Stomach (tissue), 9 donors: ENCODE measurements around the gene ADAM22. TPM values are rescaled to one million over a fixed set of nuclear protein-coding genes. Genes with fewer than 3 reads are reported as not detected.

Source experiments
- DNase-seq, 2 donors: peaks; one replicate each; pipeline versions ENCODE4 v3.0.0 to v3.0.0-alpha.2; 2013 to 2019
- H3K27ac ChIP-seq, 5 donors: fragments of 200-600 bp in 4 of 5; sonication (generic) in 4 of 5; one replicate each; pipeline ENCODE4 v1.5.1; 2013 to 2019; ENCODE audit warnings: mild to moderate bottlenecking in 1 of 5, moderate library complexity in 1 of 5
- H3K27me3 ChIP-seq, 3 donors: fragments of 200-600 bp; sonication (generic); one replicate each; pipeline ENCODE4 v1.5.1; 2017 to 2019; ENCODE audit warnings: mixed run types in 1 of 3
- H3K36me3 ChIP-seq, 4 donors: fragments of 200-600 bp; sonication (generic); 1 replicate in 3 of 4; 2 replicates in 1 of 4; pipeline ENCODE4 v1.5.1; 2016 to 2019
- H3K4me1 ChIP-seq, 4 donors: fragments of 200-600 bp; sonication (generic); one replicate each; pipeline ENCODE4 v1.5.1; 2016 to 2019
- H3K4me3 ChIP-seq, 4 donors: fragments of 200-600 bp; sonication (generic) in 3 of 4; one replicate each; pipeline ENCODE4 v1.5.1; 2016 to 2019; ENCODE audit warnings: mild to moderate bottlenecking in 1 of 4
- H3K9me3 ChIP-seq, 4 donors: fragments of 200-600 bp; sonication (generic); one replicate each; pipeline ENCODE4 v1.5.1; 2016 to 2019
- EP300 ChIP-seq: sonication (generic); formaldehyde crosslinking; IDR thresholded peaks from one replicate; pipeline ENCODE4 v1.6.1; 2017; ENCODE audit warnings: antibody characterized with exemption
- POLR2A ChIP-seq, 4 donors: fragments of 450-650 bp; IDR thresholded peaks; one replicate each; pipeline ENCODE4 v1.6.1; 2016; ENCODE audit warnings: antibody characterized with exemption in 4 of 4, control low read depth in 2 of 4, mild to moderate bottlenecking in 1 of 4, moderate library complexity in 1 of 4
- POLR2AphosphoS5 ChIP-seq, 3 donors: sonication (generic); formaldehyde crosslinking; IDR thresholded peaks; one replicate each; pipeline ENCODE4 v1.6.1; 2016; ENCODE audit warnings: antibody characterized with exemption in 3 of 3
- WGBS, 5 donors: extraction: QIAGEN DNeasy Blood & Tissue Kit in 3 of 5; methylation state at CpG; one replicate each; pipeline versions ENCODE4 v1.1.5 to v1.1.7; 2013 to 2018; 5-methylcytosine and 5-hydroxymethylcytosine counted together
- intact Hi-C: fragments of 100-400 bp; cut with DNase I; formaldehyde crosslinking; loops from one replicate; pipeline ENCODE4 v1.15.1; 2023; ENCODE audit warnings: low total_unique reads
- polyA plus RNA-seq, 3 donors: library from polyadenylated mRNA; stranded (reverse); fragments of 200-250 nt; gene quantifications; one replicate each; pipeline ENCODE4 v1.2.3, GENCODE V29; 2013
- total RNA-seq, 5 donors: library from RNA; depleted of rRNA; stranded (reverse); fragments of >200 nt; gene quantifications; one replicate each; pipeline versions ENCODE4 v1.1.0 to v1.2.3, GENCODE V29; 2014 to 2016
- TF ChIP-seq, protein P1 (sequence below), 7 experiments: fragments of 450-650 bp in 4 of 7; fragments of 200-600 bp in 3 of 7; sonication (generic) in 3 of 7; IDR thresholded peaks; one replicate each; pipeline ENCODE4 v1.5.1; 2016 to 2019; ENCODE audit warnings: antibody characterized with exemption in 7 of 7, control low read depth in 2 of 7, mild to moderate bottlenecking in 1 of 7
- donor health status: healthy with polysubstance abuse.
- donor health status: Bipolar disorder and iron deficiency.
- donor health status: healthy.

ADAM22 gene
- total and polyA plus RNA-seq, 8 donors = 0.06 to 16.8 (median 0.29) TPM; not detected in 1

DNA sequence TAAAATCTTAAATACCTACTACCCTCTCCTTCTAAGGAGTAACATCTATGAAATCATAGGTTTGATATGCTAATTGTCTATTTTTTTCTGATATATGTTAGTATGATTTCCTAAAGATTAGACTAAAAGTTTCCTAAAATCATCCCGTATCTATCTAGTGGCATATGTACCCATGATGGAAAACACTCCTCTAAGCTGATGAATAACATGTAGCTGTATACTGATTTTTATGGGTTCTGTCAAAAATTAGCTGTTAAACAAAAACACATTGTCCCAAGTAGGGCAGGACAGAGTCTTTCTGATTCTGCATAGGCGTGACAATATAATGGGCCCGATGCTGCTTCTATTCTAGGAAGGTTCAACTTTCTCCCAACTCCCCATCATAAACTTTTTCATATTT is 79.9 kb downstream of the ADAM22 start:
- Histone ChIP-seq H3K4me1 (no peaks in the 10 kb centered on the region), H3K27me3 (no peaks in the 10 kb centered on the region), H3K36me3 (no peaks in the 10 kb centered on the region), H3K27ac (no peak overlapping the region), H3K9me3 (no peaks in the 10 kb centered on the region), H3K4me3 (no peak overlapping the region)
- WGBS, 5 donors = 94 to 96% (median 96%) methylated on average over 3 of the region's 3 CpGs
- intact Hi-C loops = no loop called here
- DNase-seq = no peak
- TF ChIP-seq POLR2AphosphoS5 (IDR thresholded peaks at IDR 0.05) (no peak), POLR2A (IDR thresholded peaks at IDR 0.05) (no peak), EP300 (no peak)
- TF ChIP-seq, protein P1, sequence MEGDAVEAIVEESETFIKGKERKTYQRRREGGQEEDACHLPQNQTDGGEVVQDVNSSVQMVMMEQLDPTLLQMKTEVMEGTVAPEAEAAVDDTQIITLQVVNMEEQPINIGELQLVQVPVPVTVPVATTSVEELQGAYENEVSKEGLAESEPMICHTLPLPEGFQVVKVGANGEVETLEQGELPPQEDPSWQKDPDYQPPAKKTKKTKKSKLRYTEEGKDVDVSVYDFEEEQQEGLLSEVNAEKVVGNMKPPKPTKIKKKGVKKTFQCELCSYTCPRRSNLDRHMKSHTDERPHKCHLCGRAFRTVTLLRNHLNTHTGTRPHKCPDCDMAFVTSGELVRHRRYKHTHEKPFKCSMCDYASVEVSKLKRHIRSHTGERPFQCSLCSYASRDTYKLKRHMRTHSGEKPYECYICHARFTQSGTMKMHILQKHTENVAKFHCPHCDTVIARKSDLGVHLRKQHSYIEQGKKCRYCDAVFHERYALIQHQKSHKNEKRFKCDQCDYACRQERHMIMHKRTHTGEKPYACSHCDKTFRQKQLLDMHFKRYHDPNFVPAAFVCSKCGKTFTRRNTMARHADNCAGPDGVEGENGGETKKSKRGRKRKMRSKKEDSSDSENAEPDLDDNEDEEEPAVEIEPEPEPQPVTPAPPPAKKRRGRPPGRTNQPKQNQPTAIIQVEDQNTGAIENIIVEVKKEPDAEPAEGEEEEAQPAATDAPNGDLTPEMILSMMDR (IDR thresholded peaks at IDR 0.05) = no peak

DNA sequence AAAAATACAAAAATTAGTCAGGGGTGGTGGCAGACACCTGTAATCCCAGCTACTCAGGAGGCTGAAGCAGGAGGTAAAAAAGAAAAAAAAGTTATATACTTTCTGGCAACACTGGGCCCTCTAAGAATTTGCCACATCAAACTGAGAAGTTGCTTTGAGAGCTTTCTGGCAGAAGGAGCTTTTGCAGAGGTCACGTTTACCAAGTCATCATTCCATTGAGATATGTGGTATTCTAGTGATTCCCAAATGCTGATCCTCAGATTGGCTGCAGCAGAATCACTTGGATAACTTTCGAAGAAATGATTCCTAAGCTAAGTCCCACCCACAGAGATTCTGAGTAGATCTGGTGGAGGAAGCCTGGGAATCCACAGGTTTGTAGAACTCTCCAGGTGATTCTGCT is 80.5 kb downstream of the ADAM22 start:
- WGBS, 5 donors = 67 to 93% (median 88%) methylated on average over 2 of the region's 2 CpGs
- TF ChIP-seq EP300 = no peak
- TF ChIP-seq, protein P1 (IDR thresholded peaks at IDR 0.05) = no peak
- TF ChIP-seq POLR2AphosphoS5 (IDR thresholded peaks at IDR 0.05) = no peak
- no peak for TF ChIP-seq POLR2A (IDR thresholded peaks at IDR 0.05)
- Histone ChIP-seq H3K27me3 (no peaks in the 10 kb centered on the region), H3K4me1 (no peaks in the 10 kb centered on the region), H3K9me3 (no peaks in the 10 kb centered on the region), H3K4me3 (no peak overlapping the region), H3K36me3 (no peaks in the 10 kb centered on the region), H3K27ac (no peak overlapping the region)
- no peak for DNase-seq
- intact Hi-C loops = no loop called here

DNA sequence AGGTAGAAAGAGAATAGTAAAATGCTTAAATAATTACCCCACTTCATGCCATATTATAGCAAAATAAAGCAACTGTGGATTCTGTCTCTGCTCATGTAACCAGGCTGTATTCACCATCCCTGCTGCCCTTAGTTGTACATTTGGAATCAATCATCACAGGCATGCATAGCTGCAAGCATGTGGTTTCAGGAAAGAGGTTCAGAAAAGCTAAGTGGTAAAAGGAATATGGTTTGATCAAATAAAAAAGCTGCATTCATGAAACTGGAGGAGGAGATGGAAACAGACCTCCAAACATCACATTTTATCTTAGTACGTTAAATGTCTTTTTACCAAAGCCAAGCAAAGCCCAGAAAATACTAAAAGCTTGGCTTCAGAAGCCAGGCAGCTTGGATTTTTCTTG is 81.3 kb downstream of the ADAM22 start:
- no peaks in the 10 kb centered on the region for H3K9me3 ChIP-seq
- no peak for DNase-seq
- 61 to 77% (median 72%) methylated on average over 1 of the region's 1 CpG for WGBS, 5 donors
- TF ChIP-seq, protein P1 (IDR thresholded peaks at IDR 0.05) = no peak
- TF ChIP-seq POLR2AphosphoS5 (IDR thresholded peaks at IDR 0.05) (no peak), POLR2A (IDR thresholded peaks at IDR 0.05) (no peak), EP300 (no peak)
- no peak overlapping the region for H3K4me3 ChIP-seq
- intact Hi-C loops = no loop called here
- no peaks in the 10 kb centered on the region for H3K27me3 ChIP-seq
- no peaks in the 10 kb centered on the region for H3K36me3 ChIP-seq
- H3K27ac ChIP-seq = no peak overlapping the region
- H3K4me1 ChIP-seq = no peaks in the 10 kb centered on the region

DNA sequence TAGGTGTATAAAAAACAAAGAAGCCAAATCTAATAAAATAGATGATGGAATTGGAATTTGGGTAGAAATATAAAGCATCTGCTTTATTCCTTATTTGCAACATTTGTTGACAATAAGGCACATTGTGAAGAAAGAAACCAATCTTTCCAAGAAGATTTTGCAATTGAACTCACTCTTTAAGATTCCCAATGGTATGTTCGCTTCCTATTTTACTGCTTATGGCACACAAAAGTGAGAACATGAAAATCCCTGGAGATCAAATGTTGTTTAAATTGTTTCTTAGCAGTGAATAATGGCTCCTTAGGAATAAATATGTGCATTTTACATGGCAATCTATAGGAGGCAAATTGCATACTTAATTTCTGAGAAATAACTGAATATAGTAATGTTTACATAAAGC is 84.5 kb downstream of the ADAM22 start:
- no peaks in the 10 kb centered on the region for H3K9me3 ChIP-seq
- no peaks in the 10 kb centered on the region for H3K4me1 ChIP-seq
- DNase-seq = no peak
- WGBS, 5 donors = 94 to 97% (median 94%) methylated on average over 1 of the region's 1 CpG
- H3K27me3 ChIP-seq = no peaks in the 10 kb centered on the region
- TF ChIP-seq POLR2AphosphoS5 (IDR thresholded peaks at IDR 0.05) (no peak), POLR2A (IDR thresholded peaks at IDR 0.05) (no peak), EP300 (no peak)
- TF ChIP-seq, protein P1 (IDR thresholded peaks at IDR 0.05) = no peak
- H3K4me3 ChIP-seq = no peak overlapping the region
- intact Hi-C loops = no loop called here
- no peak overlapping the region for H3K27ac ChIP-seq
- H3K36me3 ChIP-seq = no peaks in the 10 kb centered on the region
